SK-N-SH (cell line): ENCODE data around the gene COMT.
A peak's percentile ranks its signal among the peaks of the same experiment; 100 is the strongest.

Source experiments
- CHD2 ChIP-seq: fragments of 150-350 bp; IDR thresholded peaks from 2 replicates; pipeline ENCODE4 v1.6.1; 2018; ENCODE audit warnings: low read length; ENCODE audit not compliant: partially characterized antibody
- CTCF ChIP-seq: fragments of 200-600 bp; sonication (generic); IDR thresholded peaks from 2 replicates; pipeline ENCODE4 v1.6.1; 2017; ENCODE audit warnings: antibody characterized with exemption, mild to moderate bottlenecking, moderate library complexity
- EP300 ChIP-seq, 2 experiments: IDR thresholded peaks; 2 replicates each; pipeline versions ENCODE4 v1.4.0 to v1.6.1; 2012; ENCODE audit warnings: borderline replicate concordance in 1 of 2, low read depth in 1 of 2, low read length in 1 of 2
- JUND ChIP-seq: IDR thresholded peaks from 2 replicates; pipeline ENCODE4 v1.4.0; 2012
- NFIC ChIP-seq: IDR thresholded peaks from 2 replicates; pipeline ENCODE4 v1.4.0; 2012; ENCODE audit warnings: borderline replicate concordance
- NRF1 ChIP-seq: IDR thresholded peaks from 2 replicates; pipeline ENCODE4 v1.6.1; 2012; ENCODE audit warnings: low read depth, mild to moderate bottlenecking, low read length
- POLR2AphosphoS5 ChIP-seq: IDR thresholded peaks from 2 replicates; pipeline ENCODE4 v1.6.1; 2012; ENCODE audit warnings: low read depth, low read length
- RAD21 ChIP-seq: IDR thresholded peaks from 2 replicates; pipeline ENCODE4 v1.6.1; 2012; ENCODE audit warnings: mild to moderate bottlenecking, low read length
- REST ChIP-seq: IDR thresholded peaks from 2 replicates; pipeline ENCODE4 v1.6.1; 2012; ENCODE audit warnings: mild to moderate bottlenecking, low read depth, low read length, moderate library complexity
- TEAD4 ChIP-seq: IDR thresholded peaks from 2 replicates; pipeline ENCODE4 v1.4.0; 2012; ENCODE audit warnings: mild to moderate bottlenecking, borderline replicate concordance; ENCODE audit not compliant: insufficient read depth

- TF ChIP-seq POLR2AphosphoS5 (peak; percentile 35; the same call in 1 of the 2 replicates), CHD2 (no peak), REST (no peak), JUND (no peak), EP300 (IDR thresholded peaks at IDR 0.05; ENCODE audit: borderline replicate concordance in 1 of 2, low read depth in 1 of 2, low read length in 1 of 2) (no peak), NRF1 (no peak), RAD21 (no peak), CTCF (no peak), NFIC (no peak), TEAD4 (no peak)
Observed at GRCh38 chr22:19969141-19969928, 27.8 kb downstream of the COMT start.
